Activated T-cell treated with anti-CD3 and anti-CD28 coated beads, Interleukin-2, amount 50 U/mL, for 72 hours (primary cell): ENCODE measurements around the gene FOXC1. TPM values are rescaled to one million over a fixed set of nuclear protein-coding genes. Genes with fewer than 3 reads are reported as not detected.

Experiments used
- ATAC-seq, 2 donors: fragments of 150-1000 bp; cut with Tn5 transposase; replicated peaks in 1 of 2; 2 replicates each; pipeline ENCODE4 v1.10.0; 2021; ENCODE audit warnings: moderate library complexity in 2 of 2, mild to moderate bottlenecking in 1 of 2
- DNase-seq, 2 donors: peaks; one replicate each; pipeline ENCODE4 v3.0.0; 2021 to 2022; ENCODE audit warnings: mixed read lengths in 1 of 2
- H3K27ac Mint-ChIP-seq: one replicate; pipeline ENCODE4 v1.8.0; 2022; ENCODE audit warnings: mild to moderate bottlenecking, moderate library complexity, mixed read lengths
- H3K27me3 Mint-ChIP-seq: one replicate; pipeline ENCODE4 v1.8.0; 2022; ENCODE audit warnings: low read depth, mixed read lengths
- H3K36me3 Mint-ChIP-seq, 2 donors: one replicate each; pipeline ENCODE4 v1.8.0; 2022; ENCODE audit warnings: mixed read lengths in 2 of 2, mild to moderate bottlenecking in 1 of 2; ENCODE audit not compliant: insufficient read depth in 2 of 2
- H3K4me1 Mint-ChIP-seq: one replicate; pipeline ENCODE4 v1.8.0; 2022; ENCODE audit warnings: low read depth, mixed read lengths
- H3K4me3 Mint-ChIP-seq, 2 donors: one replicate each; pipeline ENCODE4 v1.8.0; 2022; ENCODE audit warnings: mild to moderate bottlenecking in 2 of 2, mixed read lengths in 2 of 2, moderate library complexity in 2 of 2
- H3K9me3 Mint-ChIP-seq, 2 donors: one replicate each; pipeline ENCODE4 v1.8.0; 2022; ENCODE audit warnings: mixed read lengths in 2 of 2
- total RNA-seq, 2 donors: library from RNA; stranded (reverse); gene quantifications; one replicate each; pipeline ENCODE4 v1.2.3, GENCODE V29; 2022

Gene FOXC1
- total RNA-seq, 2 donors from 2014 or later: 0.17 to 0.30 TPM

GRCh38 chr6:1644516-1645060 is 34.9 kb downstream of the FOXC1 start:
- Mint-ChIP-seq H3K4me1 (no peaks in the 10 kb centered on the region), H3K4me3 (no peak overlapping the region), H3K36me3 (no peaks in the 10 kb centered on the region), H3K27ac (no peak overlapping the region), H3K9me3 (no peaks in the 10 kb centered on the region), H3K27me3 (no peaks in the 10 kb centered on the region)
- ATAC-seq (no peak), DNase-seq (no peak)

DNA sequence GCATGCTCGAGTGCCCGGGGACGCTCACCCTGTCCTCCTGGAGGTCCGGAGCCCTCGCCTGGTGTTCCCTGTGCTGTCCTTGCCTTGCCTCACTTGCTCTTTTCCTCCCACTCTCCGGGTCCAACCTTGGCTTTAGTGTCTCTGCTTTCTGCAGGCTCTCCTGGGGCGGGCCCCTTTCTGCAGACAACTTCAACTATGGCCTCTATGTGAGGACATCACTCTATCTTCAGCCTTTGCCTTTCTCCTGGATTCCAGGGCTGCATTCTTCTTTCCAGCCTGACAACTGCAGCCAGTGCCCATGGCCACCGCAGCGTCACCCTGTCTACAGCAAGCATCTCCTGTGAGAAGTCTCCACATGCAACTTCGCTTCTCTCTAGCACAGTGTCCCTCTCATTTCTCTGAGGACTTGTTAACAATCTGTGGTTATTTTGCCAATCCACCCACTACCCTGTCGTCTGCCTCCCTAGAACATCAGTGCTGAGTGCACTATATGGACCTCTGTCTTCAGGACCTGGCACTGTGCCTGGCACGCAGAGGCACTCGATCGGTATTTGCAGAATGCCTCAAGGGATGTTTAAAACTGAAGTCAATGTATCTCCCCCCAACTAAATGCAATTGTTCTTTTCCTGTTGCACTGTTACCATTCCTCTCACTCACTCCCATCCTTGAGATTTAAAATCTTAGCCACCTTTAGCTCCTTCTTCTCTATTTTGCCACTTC is 35.9 kb downstream of the FOXC1 start:
- DNase-seq: no peak
- no peaks in the 10 kb centered on the region for H3K9me3 Mint-ChIP-seq
- no peak overlapping the region for H3K27ac Mint-ChIP-seq
- H3K36me3 Mint-ChIP-seq: no peaks in the 10 kb centered on the region
- ATAC-seq: no peak
- no peaks in the 10 kb centered on the region for H3K4me1 Mint-ChIP-seq
- H3K4me3 Mint-ChIP-seq: no peak overlapping the region
- no peaks in the 10 kb centered on the region for H3K27me3 Mint-ChIP-seq

DNA sequence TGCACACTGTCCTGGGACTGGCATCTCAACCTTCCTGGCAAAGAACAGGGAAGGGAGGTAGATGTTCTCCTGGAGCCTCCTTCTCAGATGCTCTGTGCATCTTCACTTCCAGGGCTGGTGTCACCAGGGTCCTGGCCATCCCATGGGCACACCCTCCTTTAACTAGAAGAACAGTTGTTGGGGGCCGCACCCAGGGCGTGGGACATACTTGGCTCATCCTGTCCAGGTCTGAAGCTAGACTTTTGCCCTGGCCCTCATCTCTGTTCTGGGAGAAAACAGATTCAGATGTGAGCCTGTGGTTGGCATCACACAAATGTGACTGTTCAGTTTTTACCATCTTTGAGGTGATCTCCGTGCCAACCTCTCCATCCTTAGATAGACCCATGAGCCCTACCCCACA is 41.6 kb downstream of the FOXC1 start:
- H3K36me3 Mint-ChIP-seq: no peaks in the 10 kb centered on the region
- H3K4me1 Mint-ChIP-seq: no peaks in the 10 kb centered on the region
- no peaks in the 10 kb centered on the region for H3K27me3 Mint-ChIP-seq
- no peak overlapping the region for H3K27ac Mint-ChIP-seq
- DNase-seq (no peak), ATAC-seq (no peak)
- no peak overlapping the region for H3K4me3 Mint-ChIP-seq
- H3K9me3 Mint-ChIP-seq: no peaks in the 10 kb centered on the region

- DNase-seq (no peak), ATAC-seq (peak in 1 of 2 donors; percentile 63)
- no peaks in the 10 kb centered on the region for H3K36me3 Mint-ChIP-seq
- H3K27ac Mint-ChIP-seq: no peak overlapping the region
- H3K4me3 Mint-ChIP-seq: no peak overlapping the region
- no peaks in the 10 kb centered on the region for H3K4me1 Mint-ChIP-seq
- no peaks in the 10 kb centered on the region for H3K9me3 Mint-ChIP-seq
- H3K27me3 Mint-ChIP-seq: no peaks in the 10 kb centered on the region
These were observed 43.1 kb downstream of the FOXC1 start for GRCh38 chr6:1652842-1653241.

DNA sequence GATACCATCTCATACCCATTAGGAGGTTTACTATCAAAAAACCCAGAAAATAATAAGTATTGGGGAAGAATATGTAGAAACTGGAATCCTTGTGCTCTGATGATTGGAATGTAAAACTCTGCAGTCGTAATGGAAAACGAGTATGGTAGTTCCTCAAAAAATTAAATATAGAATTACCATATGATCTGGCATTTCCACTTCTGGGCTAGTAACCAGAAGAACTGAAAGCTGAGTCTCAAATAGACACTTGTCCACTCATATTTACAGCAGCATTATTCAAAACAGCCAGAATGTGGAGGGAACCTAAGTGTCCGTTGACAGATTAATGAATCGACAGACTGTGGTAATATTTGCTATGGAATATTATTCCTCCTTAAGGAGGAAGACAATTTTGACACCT is 44.3 kb downstream of the FOXC1 start:
- ATAC-seq: no peak
- Mint-ChIP-seq H3K4me3 (no peak overlapping the region), H3K27ac (no peak overlapping the region), H3K9me3 (no peaks in the 10 kb centered on the region), H3K4me1 (no peaks in the 10 kb centered on the region), H3K27me3 (no peaks in the 10 kb centered on the region), H3K36me3 (no peaks in the 10 kb centered on the region)
- no peak for DNase-seq

- Mint-ChIP-seq H3K36me3 (no peaks in the 10 kb centered on the region), H3K27ac (no peak overlapping the region), H3K27me3 (no peaks in the 10 kb centered on the region), H3K9me3 (no peaks in the 10 kb centered on the region), H3K4me3 (no peak overlapping the region), H3K4me1 (no peaks in the 10 kb centered on the region)
- no peak for DNase-seq
- no peak for ATAC-seq
These were observed 47.5 kb downstream of the FOXC1 start for GRCh38 chr6:1657116-1657770.

DNA sequence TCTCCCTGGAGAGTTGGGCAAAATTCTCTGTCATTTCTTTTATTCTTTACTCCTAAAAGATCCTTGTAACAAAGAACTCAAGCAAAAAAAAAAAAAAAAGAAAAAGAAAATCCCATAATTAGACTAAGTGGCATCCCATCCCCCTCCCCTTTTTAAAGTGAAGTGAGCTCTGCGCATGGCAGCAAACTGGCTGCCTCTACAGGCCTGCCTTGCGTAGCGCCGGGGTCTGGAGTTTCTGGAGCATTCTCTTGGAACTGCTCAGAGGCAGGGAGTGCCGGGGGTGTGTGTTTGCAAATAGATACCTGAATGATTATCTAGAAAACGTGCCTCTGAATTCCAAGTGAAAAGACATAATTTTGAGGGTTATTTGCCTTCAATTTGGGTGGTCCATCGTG is 48.1 kb downstream of the FOXC1 start:
- no peak for DNase-seq
- H3K27me3 Mint-ChIP-seq: no peaks in the 10 kb centered on the region
- no peak overlapping the region for H3K4me3 Mint-ChIP-seq
- H3K36me3 Mint-ChIP-seq: no peaks in the 10 kb centered on the region
- H3K27ac Mint-ChIP-seq: no peak overlapping the region
- no peaks in the 10 kb centered on the region for H3K9me3 Mint-ChIP-seq
- no peaks in the 10 kb centered on the region for H3K4me1 Mint-ChIP-seq
- no peak for ATAC-seq

- H3K27me3 Mint-ChIP-seq: no peaks in the 10 kb centered on the region
- DNase-seq (no peak), ATAC-seq (no peak)
- H3K4me1 Mint-ChIP-seq: no peaks in the 10 kb centered on the region
- H3K4me3 Mint-ChIP-seq: no peak overlapping the region
- H3K9me3 Mint-ChIP-seq: no peaks in the 10 kb centered on the region
- no peak overlapping the region for H3K27ac Mint-ChIP-seq
- H3K36me3 Mint-ChIP-seq: no peaks in the 10 kb centered on the region
These were observed 48.7 kb downstream of the FOXC1 start for GRCh38 chr6:1658212-1659005.

DNA sequence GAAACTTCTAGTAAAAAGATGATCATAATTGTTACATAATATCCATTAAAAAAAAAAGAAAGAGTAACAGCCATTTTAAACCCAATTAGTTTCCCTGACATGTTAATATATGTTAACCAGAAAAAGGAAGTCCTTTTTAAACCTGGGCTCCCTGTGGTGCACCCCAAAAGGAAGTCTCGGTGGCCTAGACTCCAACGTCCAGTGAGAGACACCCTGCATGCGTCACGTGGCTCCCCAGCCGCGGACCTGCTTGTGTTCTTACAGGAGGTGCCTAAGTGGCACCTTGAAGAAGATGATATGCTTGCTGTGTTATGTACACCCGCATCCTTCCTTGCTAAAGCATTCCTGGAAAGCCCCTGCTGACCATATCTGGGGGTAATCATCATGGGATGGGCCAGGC is 50.1 kb downstream of the FOXC1 start:
- no peak overlapping the region for H3K27ac Mint-ChIP-seq
- no peak for ATAC-seq
- H3K36me3 Mint-ChIP-seq: no peaks in the 10 kb centered on the region
- H3K27me3 Mint-ChIP-seq: no peaks in the 10 kb centered on the region
- H3K4me3 Mint-ChIP-seq: no peak overlapping the region
- no peaks in the 10 kb centered on the region for H3K9me3 Mint-ChIP-seq
- DNase-seq: no peak
- H3K4me1 Mint-ChIP-seq: no peaks in the 10 kb centered on the region

DNA sequence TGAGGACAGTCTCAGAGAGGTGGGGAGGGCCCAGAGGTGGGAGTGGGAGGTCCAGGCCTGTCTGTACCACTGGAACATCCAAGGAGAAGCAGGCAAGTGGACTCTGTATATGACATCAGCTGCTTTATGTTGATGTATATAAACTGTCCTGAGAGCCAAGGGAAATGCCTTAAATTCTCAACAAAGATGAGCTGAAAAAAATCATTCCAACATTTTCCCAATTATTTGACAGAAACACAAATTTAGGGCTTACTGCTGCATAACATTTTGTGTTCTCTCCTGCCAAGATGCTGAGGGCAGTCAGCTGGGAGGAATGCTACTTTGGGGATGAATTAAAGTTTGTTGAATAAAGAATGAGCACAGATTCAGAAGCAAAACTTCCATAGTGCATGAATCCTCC is 52.8 kb downstream of the FOXC1 start:
- Mint-ChIP-seq H3K9me3 (no peaks in the 10 kb centered on the region), H3K4me3 (no peak overlapping the region), H3K27ac (no peak overlapping the region), H3K4me1 (no peaks in the 10 kb centered on the region), H3K36me3 (no peaks in the 10 kb centered on the region), H3K27me3 (no peaks in the 10 kb centered on the region)
- no peak for DNase-seq
- ATAC-seq: no peak

Other genes starting within 250 kb of the FOXC1 start
- not detected for gene FOXF2, start 220.3 kb upstream of the FOXC1 start, total RNA-seq